Kidney (tissue), 14 donors: ENCODE results near the gene ACTN3. TPM values are rescaled to one million over a fixed set of nuclear protein-coding genes. Genes with fewer than 3 reads are reported as not detected.

ENCODE experiments used
- DNase-seq, 5 donors: peaks; one replicate each; pipeline ENCODE4 v3.0.0-alpha.2; 2013 to 2020
- FAIRE-seq: peaks from 2 replicates; lab custom pipeline; 2012; peaks lifted over from hg19 to GRCh38; lab: Jason Lieb, UNC
- H3K27ac ChIP-seq, 2 donors: one replicate each; pipeline ENCODE4 v1.7.0; 2013; ENCODE audit warnings: low read depth in 2 of 2, low read length in 2 of 2, inconsistent platforms in 1 of 2
- H3K27me3 ChIP-seq: one replicate; pipeline ENCODE4 v1.7.1; 2013; ENCODE audit warnings: low read length, inconsistent platforms; ENCODE audit not compliant: control insufficient read depth, insufficient read depth
- H3K36me3 ChIP-seq, 3 donors: one replicate each; pipeline versions ENCODE4 v1.7.0 to v1.7.1; 2013; ENCODE audit warnings: low read length in 3 of 3, control low read depth in 1 of 3, inconsistent platforms in 1 of 3; ENCODE audit not compliant: insufficient read depth in 3 of 3, control insufficient read depth in 2 of 3
- H3K4me1 ChIP-seq, 3 donors: one replicate each; pipeline versions ENCODE4 v1.7.0 to v1.7.1; 2013; ENCODE audit warnings: low read length in 3 of 3, inconsistent platforms in 1 of 3, low read depth in 1 of 3; ENCODE audit not compliant: control insufficient read depth in 2 of 3, insufficient read depth in 2 of 3
- H3K4me3 ChIP-seq, 3 donors: one replicate each; pipeline versions ENCODE4 v1.7.0 to v1.8.1; 2013; ENCODE audit warnings: low read length in 3 of 3, control low read depth in 1 of 3, inconsistent platforms in 1 of 3
- H3K9ac ChIP-seq, 3 donors: one replicate each; pipeline versions ENCODE4 v1.7.0 to v1.7.1; 2013; ENCODE audit warnings: low read length in 3 of 3, control low read depth in 1 of 3, inconsistent platforms in 1 of 3
- H3K9me3 ChIP-seq, 3 donors: one replicate each; pipeline versions ENCODE4 v1.7.0 to v1.7.1; 2013; ENCODE audit warnings: low read length in 3 of 3, control low read depth in 1 of 3, inconsistent platforms in 1 of 3; ENCODE audit not compliant: control insufficient read depth in 2 of 3, insufficient read depth in 1 of 3
- intact Hi-C: fragments of 100-400 bp; cut with DNase I; formaldehyde crosslinking; loops from one replicate; pipeline ENCODE4 v1.11.1; 2022
- polyA plus RNA-seq: library from polyadenylated mRNA; stranded (reverse); fragments of 350-450 nt; fragmentation: Illumina TruSeq; extraction: RNeasy Lipid Tissue Mini Kit (QIAGEN cat#74804); gene quantifications from one replicate; pipeline ENCODE4 v1.2.3, GENCODE V29; 2014; ENCODE audit warnings: low read depth, low replicate concordance; ENCODE audit not compliant: insufficient read depth
- total RNA-seq: library from RNA; stranded (reverse); fragmentation: NEBNext Ultra II Directional; extraction: Animal tissue kit (Norgen Biotek cat#: 25700); gene quantifications from one replicate; pipeline ENCODE4 v1.2.1, GENCODE V29; 2021
- TF ChIP-seq, protein P1 (sequence below): IDR thresholded peaks from 3 replicates; pipeline ENCODE4 v1.5.1; 2012; ENCODE audit warnings: mild to moderate bottlenecking, moderate library complexity, borderline replicate concordance; ENCODE audit not compliant: insufficient read depth; ENCODE audit errors: extremely low read depth
- donor health status: control.
- donor health status: control.
- donor health status: control.
- donor health status: control.
- donor health status: control.
- donor health status: DM: yes; HTN: yes; CAD: no.
- donor health status: Normal renal cell carcinoma (clear cell type).

ACTN3 gene
- total and polyA plus RNA-seq, 2 donors from 2014 or later, result 0.16 TPM; not detected in 1

DNA sequence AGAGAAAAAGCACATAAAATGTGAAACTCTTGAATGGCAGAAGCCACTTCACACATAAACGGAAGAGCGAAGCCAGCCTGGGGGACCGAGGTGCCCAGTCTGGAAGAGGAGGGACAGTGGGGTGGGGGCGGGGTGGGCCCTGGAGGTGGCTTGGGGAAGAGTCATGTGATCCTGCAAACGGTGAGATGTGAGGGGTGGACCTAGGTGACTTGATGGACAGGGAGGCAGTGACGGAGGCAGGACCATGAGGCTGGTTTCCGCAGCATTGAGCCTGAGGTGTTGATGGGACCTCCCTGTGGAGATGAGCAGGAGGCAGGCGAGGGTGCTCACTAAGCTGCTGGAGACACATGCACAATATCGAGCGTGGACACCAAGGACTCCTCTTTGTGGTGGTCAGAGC lies 17.6 kb upstream of the ACTN3 start:
- DNase-seq, result no peak
- intact Hi-C loops, result no loop called here
- no peak for FAIRE-seq
- Histone ChIP-seq H3K27ac (no peak overlapping the region), H3K36me3 (peaks cover 0 to 5% (median 2%) of the 10 kb centered on the region in 3 donors), H3K9me3 (no peaks in the 10 kb centered on the region), H3K4me3 (no peak overlapping the region), H3K4me1 (peaks cover 0 to 6% (median 3%) of the 10 kb centered on the region in 3 donors), H3K9ac (no peak overlapping the region), H3K27me3 (no peaks in the 10 kb centered on the region)
- TF ChIP-seq, protein P1, sequence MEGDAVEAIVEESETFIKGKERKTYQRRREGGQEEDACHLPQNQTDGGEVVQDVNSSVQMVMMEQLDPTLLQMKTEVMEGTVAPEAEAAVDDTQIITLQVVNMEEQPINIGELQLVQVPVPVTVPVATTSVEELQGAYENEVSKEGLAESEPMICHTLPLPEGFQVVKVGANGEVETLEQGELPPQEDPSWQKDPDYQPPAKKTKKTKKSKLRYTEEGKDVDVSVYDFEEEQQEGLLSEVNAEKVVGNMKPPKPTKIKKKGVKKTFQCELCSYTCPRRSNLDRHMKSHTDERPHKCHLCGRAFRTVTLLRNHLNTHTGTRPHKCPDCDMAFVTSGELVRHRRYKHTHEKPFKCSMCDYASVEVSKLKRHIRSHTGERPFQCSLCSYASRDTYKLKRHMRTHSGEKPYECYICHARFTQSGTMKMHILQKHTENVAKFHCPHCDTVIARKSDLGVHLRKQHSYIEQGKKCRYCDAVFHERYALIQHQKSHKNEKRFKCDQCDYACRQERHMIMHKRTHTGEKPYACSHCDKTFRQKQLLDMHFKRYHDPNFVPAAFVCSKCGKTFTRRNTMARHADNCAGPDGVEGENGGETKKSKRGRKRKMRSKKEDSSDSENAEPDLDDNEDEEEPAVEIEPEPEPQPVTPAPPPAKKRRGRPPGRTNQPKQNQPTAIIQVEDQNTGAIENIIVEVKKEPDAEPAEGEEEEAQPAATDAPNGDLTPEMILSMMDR, result no peak

DNA sequence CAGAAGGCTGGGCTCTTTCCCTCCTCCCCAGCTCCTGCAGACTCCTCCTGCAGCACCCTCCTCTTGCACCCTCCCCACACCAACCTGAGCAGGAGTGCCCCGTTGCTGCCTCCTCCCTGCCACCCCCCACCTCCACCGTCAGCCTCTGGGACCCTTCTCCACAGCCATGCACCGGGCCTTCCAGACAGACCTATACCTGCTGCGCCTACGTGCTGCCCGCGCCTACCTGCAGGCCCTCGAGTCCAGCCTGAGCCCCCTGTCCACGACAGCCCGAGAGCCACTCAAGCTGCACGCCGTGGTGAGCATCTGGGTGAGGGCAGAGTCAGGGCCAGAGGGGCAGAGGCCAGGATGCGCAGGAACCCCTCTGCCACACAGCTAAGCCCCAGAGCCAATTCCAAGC lies 17.0 kb upstream of the ACTN3 start:
- no peak for DNase-seq
- intact Hi-C loops, result no loop called here
- H3K9ac ChIP-seq, result no peak overlapping the region
- peaks cover 0 to 5% (median 2%) of the 10 kb centered on the region in 3 donors for H3K36me3 ChIP-seq
- no peaks in the 10 kb centered on the region for H3K27me3 ChIP-seq
- no peak for FAIRE-seq
- H3K4me3 ChIP-seq, result no peak overlapping the region
- TF ChIP-seq, protein P1, result no peak
- no peaks in the 10 kb centered on the region for H3K9me3 ChIP-seq
- peaks cover 0 to 6% (median 3%) of the 10 kb centered on the region in 3 donors for H3K4me1 ChIP-seq
- H3K27ac ChIP-seq, result no peak overlapping the region

DNA sequence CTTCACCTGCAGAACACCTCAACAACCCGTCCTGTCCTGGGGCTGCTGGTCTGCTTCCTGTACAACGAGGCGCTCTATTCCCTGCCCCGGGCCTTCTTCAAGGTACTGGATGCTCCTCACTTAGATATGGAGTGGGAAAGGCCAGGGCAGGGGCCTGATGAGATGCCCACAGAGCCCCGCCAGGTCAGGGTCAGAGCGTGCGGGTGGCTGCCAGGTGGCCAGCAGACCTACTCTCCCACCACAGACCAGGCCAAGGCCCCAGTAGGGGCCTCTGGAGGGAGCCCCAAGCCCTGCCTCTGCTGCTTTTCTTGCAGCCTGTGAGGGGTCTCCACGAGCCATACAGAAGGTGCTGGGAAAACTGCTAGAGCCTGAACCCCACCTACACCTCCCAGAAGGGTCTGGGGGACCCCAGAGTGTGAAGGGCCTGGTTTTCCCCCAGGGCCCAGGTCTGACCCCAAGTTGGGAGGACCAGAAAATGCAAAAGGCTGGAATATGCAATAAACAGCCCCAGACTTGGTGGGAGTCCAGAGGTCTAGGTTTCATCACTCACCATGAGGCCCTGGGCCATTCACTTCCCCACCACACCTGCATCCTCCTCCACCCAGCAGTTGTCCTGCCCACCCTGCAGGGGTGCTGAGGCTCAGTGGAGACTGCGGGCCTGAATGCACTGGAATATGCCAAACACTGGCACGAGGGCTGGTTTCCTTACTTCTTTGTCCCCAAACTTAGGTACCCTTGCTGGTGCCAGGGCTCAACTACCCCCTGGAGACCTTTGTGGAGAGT lies 15.6 kb upstream of the ACTN3 start:
- H3K4me1 ChIP-seq, result peaks cover 0 to 6% (median 3%) of the 10 kb centered on the region in 3 donors
- no peak overlapping the region for H3K4me3 ChIP-seq
- peaks cover 2 to 5% (median 4%) of the 10 kb centered on the region in 3 donors for H3K36me3 ChIP-seq
- no peak for DNase-seq
- no peaks in the 10 kb centered on the region for H3K9me3 ChIP-seq
- TF ChIP-seq, protein P1, result no peak
- intact Hi-C loops, result no loop called here
- no peak for FAIRE-seq
- H3K27me3 ChIP-seq, result no peaks in the 10 kb centered on the region
- no peak overlapping the region for H3K27ac ChIP-seq
- no peak overlapping the region for H3K9ac ChIP-seq
